CD4-positive, alpha-beta T cell treated with Interferon alpha-2 for 1 hour (primary cell): ENCODE data around the gene CD4.
"Not testable (repeated sequence)": the region's sequence is repeated elsewhere in the genome, so short reads cannot be mapped to it uniquely, and the experiment has no call there.

ENCODE experiments used
- DNase-seq, 2 donors: peaks; one replicate each; pipeline ENCODE4 v3.0.0-alpha.2; 2020 to 2022

The CD4 gene

GRCh38 chr12:6869049-6870021 is 80.0 kb downstream of the CD4 start:
- DNase-seq: peak; percentile 81 to 90

GRCh38 chr12:6870304-6870703 is 81.0 kb downstream of the CD4 start:
- DNase-seq: not testable (repeated sequence)
